HCT116 (cell line): ENCODE data around the gene TADA2B.
A peak's percentile ranks its signal among the peaks of the same experiment; 100 is the strongest.

Experiments used
- CBX3 ChIP-seq: IDR thresholded peaks from 2 replicates; pipeline ENCODE4 v1.6.1; 2012; ENCODE audit warnings: low read depth
- MAX ChIP-seq: IDR thresholded peaks from 2 replicates; pipeline ENCODE4 v1.6.1; 2012
- YY1 ChIP-seq: IDR thresholded peaks from 2 replicates; pipeline ENCODE4 v1.6.1; 2011; ENCODE audit warnings: low read length, low read depth, moderate library complexity, mild to moderate bottlenecking; ENCODE audit not compliant: insufficient replicate concordance; ENCODE audit errors: extremely low read depth

- TF ChIP-seq CBX3 (no peak), MAX (no peak), YY1 (peak; percentile 86)
Measured at GRCh38 chr4:7067452-7068278, 24.5 kb downstream of the TADA2B start, which contains the start of gene GRPEL1.
